ENCODE measurements around the gene DIPK2A.

The DIPK2A gene

GRCh38 chr3:143971359-143972154, at the start of gene DIPK2A:
TSS of gene DIPK2A (plus strand) at chr3:143971823. CDS start at chr3:143972333, 510 bp downstream.
- Mint-ChIP-seq H3K27ac (peak within 1 kb of the TSS; percentile 93 to 96), H3K9me3 (no peaks in the 10 kb centered on the region), H3K4me1 (peaks cover 14% of the 10 kb centered on the region), H3K4me3 (peak within 1 kb of the TSS; percentile 88 to 97), H3K27me3 (peaks cover 6% of the 10 kb centered on the region)
- ATAC-seq (peak; percentile 74), DNase-seq (peak; percentile 94 to 95)

DNA sequence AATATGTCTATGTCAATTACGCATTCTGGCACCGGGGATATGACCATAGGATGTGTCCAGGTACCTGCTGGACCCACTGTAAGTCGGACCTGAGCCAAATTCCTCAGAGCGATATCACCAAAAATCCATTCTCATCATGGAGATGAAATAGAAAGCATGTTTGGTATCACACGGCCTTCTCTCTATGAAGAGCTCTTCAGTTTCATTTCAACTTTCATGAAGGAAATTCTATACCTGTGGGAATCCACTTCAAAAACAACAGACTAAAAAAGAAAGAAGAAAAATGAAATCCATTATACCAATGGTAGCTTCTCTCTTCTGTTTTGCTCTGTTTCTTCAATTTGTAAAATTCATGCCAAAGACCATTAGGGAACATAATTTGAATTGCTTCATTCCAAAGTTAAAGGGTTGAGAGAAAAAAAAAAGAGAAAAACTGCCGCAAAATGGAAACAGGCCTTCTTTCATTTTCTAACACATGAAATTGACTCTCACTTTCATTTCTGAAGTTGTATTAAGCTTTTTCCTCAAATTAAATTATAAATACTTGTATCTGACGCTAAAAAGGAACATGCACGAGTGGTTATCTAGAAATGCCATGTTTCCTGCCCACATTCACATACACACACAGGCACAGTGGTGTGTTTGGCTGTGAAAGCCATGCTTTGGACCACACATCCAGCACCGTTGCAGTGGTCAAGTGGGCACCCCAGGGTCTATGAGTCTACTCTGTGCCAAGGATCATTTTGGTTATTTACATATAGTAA, 46.9 kb upstream of the DIPK2A start:
- H3K9me3 Mint-ChIP-seq, result no peaks in the 10 kb centered on the region

GRCh38 chr3:143928056-143928455, 43.6 kb upstream of the DIPK2A start:
- no peak overlapping the region for H3K4me3 Mint-ChIP-seq
- no peak overlapping the region for H3K27ac Mint-ChIP-seq
- H3K27me3 Mint-ChIP-seq, result peaks cover 12% of the 10 kb centered on the region
- ATAC-seq (no peak), DNase-seq (no peak)
- peaks cover 0 to 8% of the 10 kb centered on the region in 2 donors for H3K9me3 Mint-ChIP-seq
- peaks cover 11% of the 10 kb centered on the region for H3K4me1 Mint-ChIP-seq

More for the DNA sequence above, 46.9 kb upstream of the DIPK2A start:
- DNase-seq, result no peak
- Mint-ChIP-seq H3K4me1 (peaks cover 11% of the 10 kb centered on the region), H3K4me3 (no peak overlapping the region), H3K27ac (peak overlapping the region; percentile 7 to 46), H3K27me3 (no peaks in the 10 kb centered on the region)
- ATAC-seq, result no peak

DNA sequence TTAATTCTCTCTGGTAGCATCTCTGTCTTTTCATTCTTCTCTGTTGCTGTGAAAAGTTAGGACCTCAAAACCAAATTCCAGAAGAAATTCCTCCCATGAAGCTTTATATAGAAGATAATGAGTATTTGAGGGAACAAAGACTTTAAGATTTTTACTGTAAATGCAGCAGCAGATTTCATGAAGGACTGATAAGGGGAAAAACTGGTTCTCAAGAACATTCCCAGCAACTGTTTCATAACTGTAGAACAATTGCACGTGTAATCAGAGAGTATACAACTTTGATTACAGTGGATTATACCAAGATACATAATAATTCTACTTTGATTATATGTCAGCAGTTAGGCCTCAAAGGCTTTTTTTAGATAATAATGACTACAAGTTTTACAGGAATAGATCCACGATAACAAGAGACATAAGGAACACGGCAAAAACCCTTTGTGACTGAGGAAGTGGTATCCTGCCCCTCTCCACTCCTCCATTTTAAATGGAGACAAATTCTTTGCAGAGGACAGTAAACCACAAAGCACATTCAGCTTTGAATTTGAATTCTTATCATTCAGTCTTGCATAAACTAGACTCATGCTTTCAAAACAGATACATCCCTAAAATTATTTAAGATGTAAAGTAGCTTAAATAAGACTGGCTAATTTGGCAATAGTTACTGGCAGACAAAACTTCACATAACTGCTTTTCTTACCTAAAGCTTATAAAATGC, 42.9 kb upstream of the DIPK2A start:
- ATAC-seq, result no peak

GRCh38 chr3:143934791-143935190, 36.8 kb upstream of the DIPK2A start:
- H3K27ac Mint-ChIP-seq, result no peak overlapping the region
- ATAC-seq (no peak), DNase-seq (no peak)
- H3K27me3 Mint-ChIP-seq, result peaks cover 27% of the 10 kb centered on the region
- peaks cover 0 to 8% of the 10 kb centered on the region in 2 donors for H3K9me3 Mint-ChIP-seq
- H3K4me3 Mint-ChIP-seq, result no peak overlapping the region
- H3K4me1 Mint-ChIP-seq, result no peaks in the 10 kb centered on the region

More for the DNA sequence above, 42.9 kb upstream of the DIPK2A start:
- H3K9me3 Mint-ChIP-seq, result peaks cover 0 to 8% of the 10 kb centered on the region in 2 donors
- H3K4me3 Mint-ChIP-seq, result no peak overlapping the region
- peaks cover 11% of the 10 kb centered on the region for H3K4me1 Mint-ChIP-seq
- H3K27me3 Mint-ChIP-seq, result peaks cover 12% of the 10 kb centered on the region
- no peak overlapping the region for H3K27ac Mint-ChIP-seq
- no peak for DNase-seq

GRCh38 chr3:143935678-143936077, 35.9 kb upstream of the DIPK2A start:
- no peak overlapping the region for H3K4me3 Mint-ChIP-seq
- peaks cover 0 to 8% of the 10 kb centered on the region in 2 donors for H3K9me3 Mint-ChIP-seq
- no peak for DNase-seq
- peaks cover 35% of the 10 kb centered on the region for H3K27me3 Mint-ChIP-seq
- no peak for ATAC-seq
- no peaks in the 10 kb centered on the region for H3K4me1 Mint-ChIP-seq
- H3K27ac Mint-ChIP-seq, result no peak overlapping the region

GRCh38 chr3:143950810-143951209, 20.8 kb upstream of the DIPK2A start:
- Mint-ChIP-seq H3K9me3 (no peaks in the 10 kb centered on the region), H3K27me3 (peaks cover 7% of the 10 kb centered on the region), H3K27ac (no peak overlapping the region), H3K4me3 (no peak overlapping the region), H3K4me1 (no peaks in the 10 kb centered on the region)
- ATAC-seq (no peak), DNase-seq (no peak)

DNA sequence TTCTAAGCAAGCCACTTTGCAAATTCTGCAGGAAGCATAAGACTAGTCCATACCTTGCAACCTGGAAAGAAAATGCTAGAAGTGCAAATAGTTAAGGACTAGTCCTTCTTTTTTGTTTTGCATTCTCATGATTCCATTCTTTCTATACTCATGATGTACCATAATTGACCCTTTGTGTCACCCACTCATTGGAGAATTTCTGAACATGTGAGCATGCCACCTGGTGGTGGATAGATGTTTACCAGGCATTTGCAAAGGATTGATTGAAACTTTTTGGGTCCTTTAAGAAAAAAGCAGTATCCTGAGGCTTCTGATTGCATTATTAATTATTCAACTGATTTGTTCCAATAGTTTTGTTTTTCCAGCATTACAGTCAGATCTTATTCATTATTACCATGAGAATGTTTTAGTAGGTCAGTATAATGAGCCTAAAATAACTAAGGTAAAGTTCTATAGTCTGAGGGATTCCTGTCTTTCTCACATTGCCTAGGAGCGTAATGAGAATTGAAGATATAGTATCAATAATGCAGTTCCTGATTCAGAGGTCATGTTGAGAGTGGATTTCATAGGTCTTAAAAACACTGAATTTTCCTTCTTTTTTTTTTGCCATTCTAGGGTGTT, 20.2 kb upstream of the DIPK2A start:
- Mint-ChIP-seq H3K27ac (no peak overlapping the region), H3K4me1 (no peaks in the 10 kb centered on the region), H3K4me3 (no peak overlapping the region), H3K9me3 (no peaks in the 10 kb centered on the region), H3K27me3 (peaks cover 7% of the 10 kb centered on the region)
- ATAC-seq, result no peak
- peak; percentile 11 to 20 for DNase-seq

GRCh38 chr3:143952569-143953072, 19.0 kb upstream of the DIPK2A start:
- H3K27ac Mint-ChIP-seq, result no peak overlapping the region
- H3K4me1 Mint-ChIP-seq, result no peaks in the 10 kb centered on the region
- DNase-seq, result no peak
- H3K27me3 Mint-ChIP-seq, result peaks cover 1% of the 10 kb centered on the region
- no peaks in the 10 kb centered on the region for H3K9me3 Mint-ChIP-seq
- no peak overlapping the region for H3K4me3 Mint-ChIP-seq
- no peak for ATAC-seq

DNA sequence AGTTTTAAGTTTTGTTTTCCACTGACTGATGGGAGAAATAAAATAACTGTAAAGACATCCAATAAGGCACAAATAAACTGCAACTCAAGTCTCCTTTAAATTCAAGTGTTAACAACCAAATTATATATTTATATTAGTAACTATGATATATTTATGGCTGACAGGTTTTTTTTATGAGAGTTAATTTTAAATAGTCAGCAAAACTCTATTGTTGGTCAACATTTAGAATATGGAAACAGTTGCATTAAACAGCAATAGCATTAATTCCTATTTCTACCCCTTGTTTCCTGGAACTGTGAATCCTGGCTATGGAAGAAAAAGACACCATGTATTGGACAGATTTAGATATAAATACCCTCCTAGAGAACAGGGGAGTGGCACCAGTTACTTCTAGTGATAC, 16.5 kb upstream of the DIPK2A start:
- ATAC-seq (no peak), DNase-seq (no peak)
- H3K27me3 Mint-ChIP-seq, result peaks cover 8% of the 10 kb centered on the region
- no peak overlapping the region for H3K4me3 Mint-ChIP-seq
- no peaks in the 10 kb centered on the region for H3K4me1 Mint-ChIP-seq
- peaks cover 0 to 5% of the 10 kb centered on the region in 2 donors for H3K9me3 Mint-ChIP-seq
- H3K27ac Mint-ChIP-seq, result no peak overlapping the region

DNA sequence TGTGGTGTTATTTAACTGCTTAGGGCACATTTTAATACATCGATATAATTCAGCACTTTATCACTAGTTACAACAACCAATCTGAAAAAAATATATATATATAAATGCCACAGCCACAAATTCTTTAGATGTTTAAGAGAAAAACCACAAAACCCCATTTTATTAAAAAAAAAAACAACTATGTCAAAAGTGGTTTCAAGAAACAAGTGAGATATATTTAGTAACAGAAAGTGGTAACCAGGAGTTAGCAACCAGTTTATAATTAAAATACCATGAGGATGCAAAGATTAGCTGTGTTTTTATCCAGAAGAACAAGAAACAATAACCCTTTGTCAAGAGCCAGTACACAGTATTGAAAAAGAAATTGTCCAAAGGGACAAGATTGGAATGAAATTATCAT, 14.8 kb upstream of the DIPK2A start:
- H3K27me3 Mint-ChIP-seq, result peaks cover 8% of the 10 kb centered on the region
- no peaks in the 10 kb centered on the region for H3K4me1 Mint-ChIP-seq
- no peak for ATAC-seq
- no peak for DNase-seq
- peaks cover 0 to 5% of the 10 kb centered on the region in 2 donors for H3K9me3 Mint-ChIP-seq
- no peak overlapping the region for H3K4me3 Mint-ChIP-seq
- H3K27ac Mint-ChIP-seq, result no peak overlapping the region

DNA sequence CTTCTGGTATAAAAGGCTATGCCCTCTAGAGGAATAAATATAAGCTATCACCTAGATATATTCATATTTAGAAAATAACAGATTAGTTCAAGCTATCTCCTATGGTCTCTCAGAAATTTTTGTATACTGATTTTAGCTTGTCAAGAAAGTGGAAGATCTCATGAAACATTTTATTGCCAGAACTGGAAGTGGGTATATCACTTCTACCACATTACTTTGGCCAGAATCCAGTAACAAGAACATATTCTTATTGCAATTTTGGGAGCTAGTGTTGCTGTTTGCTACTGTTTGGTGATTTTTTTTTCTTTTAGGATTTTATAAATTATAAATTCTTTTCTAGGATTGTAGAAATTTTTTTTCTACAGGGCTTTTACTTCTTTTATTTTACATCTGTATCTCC, 14.2 kb upstream of the DIPK2A start:
- Mint-ChIP-seq H3K9me3 (peaks cover 0 to 5% of the 10 kb centered on the region in 2 donors), H3K27me3 (peaks cover 8% of the 10 kb centered on the region), H3K4me3 (no peak overlapping the region), H3K4me1 (no peaks in the 10 kb centered on the region), H3K27ac (no peak overlapping the region)
- no peak for ATAC-seq
- no peak for DNase-seq

- peaks cover 0 to 9% of the 10 kb centered on the region in 2 donors for H3K9me3 Mint-ChIP-seq
- H3K27ac Mint-ChIP-seq, result no peak overlapping the region
- ATAC-seq, result no peak
- H3K27me3 Mint-ChIP-seq, result peaks cover 8% of the 10 kb centered on the region
- H3K4me3 Mint-ChIP-seq, result no peak overlapping the region
- no peaks in the 10 kb centered on the region for H3K4me1 Mint-ChIP-seq
- DNase-seq, result no peak
Observed at GRCh38 chr3:143958966-143959365, 12.7 kb upstream of the DIPK2A start.

- Mint-ChIP-seq H3K27ac (no peak overlapping the region), H3K9me3 (peaks cover 0 to 9% of the 10 kb centered on the region in 2 donors), H3K27me3 (peaks cover 8% of the 10 kb centered on the region), H3K4me1 (no peaks in the 10 kb centered on the region), H3K4me3 (no peak overlapping the region)
- DNase-seq (no peak), ATAC-seq (no peak)
Observed at GRCh38 chr3:143961342-143961741, 10.3 kb upstream of the DIPK2A start.

- H3K27me3 Mint-ChIP-seq, result peaks cover 4% of the 10 kb centered on the region
Observed at GRCh38 chr3:143963946-143964345, 7.7 kb upstream of the DIPK2A start.

More at GRCh38 chr3:143963946-143964345, 7.7 kb upstream of the DIPK2A start:
- H3K27ac Mint-ChIP-seq, result no peak overlapping the region
- H3K4me3 Mint-ChIP-seq, result no peak overlapping the region
- ATAC-seq (no peak), DNase-seq (no peak)
- H3K4me1 Mint-ChIP-seq, result no peaks in the 10 kb centered on the region
- peaks cover 0 to 9% of the 10 kb centered on the region in 2 donors for H3K9me3 Mint-ChIP-seq

Data from stimulated activated naive CD8-positive, alpha-beta T cell treated with anti-CD3 and anti-CD28 coated beads, Interleukin-15, amount 100 ng/mL, for 72 hours (primary cell).